Measurements from ENCODE around the gene CLMN.

CLMN gene

GRCh38 chr14:95282354-95282985 lies 37.2 kb downstream of the CLMN start:
- Histone ChIP-seq H3K4me1 (ENCODE audit: control insufficient read depth, insufficient read depth, low read length) (no peaks in the 10 kb centered on the region), H3K27ac (ENCODE audit: low read depth, low read length) (no peak overlapping the region), H3K36me3 (ENCODE audit: control insufficient read depth, insufficient read depth, low read length) (no peaks in the 10 kb centered on the region), H3K4me3 (ENCODE audit: low read length) (no peak overlapping the region), H3K9ac (ENCODE audit: low read length) (no peak overlapping the region), H3K27me3 (ENCODE audit: control insufficient read depth, insufficient read depth, low read length) (no peaks in the 10 kb centered on the region)

GRCh38 chr14:95281560-95282176 lies 38.0 kb downstream of the CLMN start:
- Histone ChIP-seq H3K4me3 (ENCODE audit: low read length) (no peak overlapping the region), H3K27ac (ENCODE audit: low read depth, low read length) (no peak overlapping the region), H3K9ac (ENCODE audit: low read length) (no peak overlapping the region), H3K4me1 (ENCODE audit: control insufficient read depth, insufficient read depth, low read length) (no peaks in the 10 kb centered on the region), H3K36me3 (ENCODE audit: control insufficient read depth, insufficient read depth, low read length) (no peaks in the 10 kb centered on the region), H3K27me3 (ENCODE audit: control insufficient read depth, insufficient read depth, low read length) (no peaks in the 10 kb centered on the region)

GRCh38 chr14:95275494-95275893 lies 44.2 kb downstream of the CLMN start:
- no peaks in the 10 kb centered on the region for H3K4me1 ChIP-seq (ENCODE audit: control insufficient read depth, insufficient read depth, low read length)
- H3K4me3 ChIP-seq (ENCODE audit: low read length): no peak overlapping the region
- H3K27ac ChIP-seq (ENCODE audit: low read depth, low read length): no peak overlapping the region
- no peaks in the 10 kb centered on the region for H3K27me3 ChIP-seq (ENCODE audit: control insufficient read depth, insufficient read depth, low read length)
- H3K36me3 ChIP-seq (ENCODE audit: control insufficient read depth, insufficient read depth, low read length): no peaks in the 10 kb centered on the region
- no peak overlapping the region for H3K9ac ChIP-seq (ENCODE audit: low read length)

- H3K4me1 ChIP-seq (ENCODE audit: control insufficient read depth, insufficient read depth, low read length): no peaks in the 10 kb centered on the region
- H3K4me3 ChIP-seq (ENCODE audit: low read length): no peak overlapping the region
- H3K9ac ChIP-seq (ENCODE audit: low read length): no peak overlapping the region
- H3K27me3 ChIP-seq (ENCODE audit: control insufficient read depth, insufficient read depth, low read length): no peaks in the 10 kb centered on the region
- H3K36me3 ChIP-seq (ENCODE audit: control insufficient read depth, insufficient read depth, low read length): no peaks in the 10 kb centered on the region
- H3K27ac ChIP-seq (ENCODE audit: low read depth, low read length): no peak overlapping the region
Observed at GRCh38 chr14:95274874-95275273, 44.8 kb downstream of the CLMN start.

GRCh38 chr14:95274279-95274678 lies 45.4 kb downstream of the CLMN start:
- H3K4me3 ChIP-seq (ENCODE audit: low read length): no peak overlapping the region
- H3K4me1 ChIP-seq (ENCODE audit: control insufficient read depth, insufficient read depth, low read length): no peaks in the 10 kb centered on the region
- no peaks in the 10 kb centered on the region for H3K36me3 ChIP-seq (ENCODE audit: control insufficient read depth, insufficient read depth, low read length)
- H3K27ac ChIP-seq (ENCODE audit: low read depth, low read length): no peak overlapping the region
- no peak overlapping the region for H3K9ac ChIP-seq (ENCODE audit: low read length)
- H3K27me3 ChIP-seq (ENCODE audit: control insufficient read depth, insufficient read depth, low read length): no peaks in the 10 kb centered on the region

- no peak overlapping the region for H3K9ac ChIP-seq (ENCODE audit: low read length)
- no peak overlapping the region for H3K27ac ChIP-seq (ENCODE audit: low read depth, low read length)
- no peaks in the 10 kb centered on the region for H3K36me3 ChIP-seq (ENCODE audit: control insufficient read depth, insufficient read depth, low read length)
- H3K27me3 ChIP-seq (ENCODE audit: control insufficient read depth, insufficient read depth, low read length): no peaks in the 10 kb centered on the region
- no peak overlapping the region for H3K4me3 ChIP-seq (ENCODE audit: low read length)
- no peaks in the 10 kb centered on the region for H3K4me1 ChIP-seq (ENCODE audit: control insufficient read depth, insufficient read depth, low read length)
Observed at GRCh38 chr14:95273001-95273978, 46.4 kb downstream of the CLMN start.

- Histone ChIP-seq H3K9ac (ENCODE audit: low read length) (no peak overlapping the region), H3K4me1 (ENCODE audit: control insufficient read depth, insufficient read depth, low read length) (no peaks in the 10 kb centered on the region), H3K4me3 (ENCODE audit: low read length) (no peak overlapping the region), H3K36me3 (ENCODE audit: control insufficient read depth, insufficient read depth, low read length) (no peaks in the 10 kb centered on the region), H3K27ac (ENCODE audit: low read depth, low read length) (no peak overlapping the region), H3K27me3 (ENCODE audit: control insufficient read depth, insufficient read depth, low read length) (no peaks in the 10 kb centered on the region)
Observed at GRCh38 chr14:95272057-95272456, 47.7 kb downstream of the CLMN start.

GRCh38 chr14:95270203-95270602 lies 49.5 kb downstream of the CLMN start:
- H3K27me3 ChIP-seq (ENCODE audit: control insufficient read depth, insufficient read depth, low read length): no peaks in the 10 kb centered on the region
- peaks cover 3% of the 10 kb centered on the region for H3K4me1 ChIP-seq (ENCODE audit: control insufficient read depth, insufficient read depth, low read length)
- H3K4me3 ChIP-seq (ENCODE audit: low read length): no peak overlapping the region
- H3K9ac ChIP-seq (ENCODE audit: low read length): no peak overlapping the region
- H3K27ac ChIP-seq (ENCODE audit: low read depth, low read length): no peak overlapping the region
- H3K36me3 ChIP-seq (ENCODE audit: control insufficient read depth, insufficient read depth, low read length): no peaks in the 10 kb centered on the region

GRCh38 chr14:95269493-95269892 lies 50.2 kb downstream of the CLMN start:
- H3K27me3 ChIP-seq (ENCODE audit: control insufficient read depth, insufficient read depth, low read length): no peaks in the 10 kb centered on the region
- H3K27ac ChIP-seq (ENCODE audit: low read depth, low read length): no peak overlapping the region
- H3K36me3 ChIP-seq (ENCODE audit: control insufficient read depth, insufficient read depth, low read length): no peaks in the 10 kb centered on the region
- peaks cover 4% of the 10 kb centered on the region for H3K4me1 ChIP-seq (ENCODE audit: control insufficient read depth, insufficient read depth, low read length)
- H3K9ac ChIP-seq (ENCODE audit: low read length): no peak overlapping the region
- H3K4me3 ChIP-seq (ENCODE audit: low read length): no peak overlapping the region

- H3K4me1 ChIP-seq (ENCODE audit: control insufficient read depth, insufficient read depth, low read length): peaks cover 4% of the 10 kb centered on the region
- H3K36me3 ChIP-seq (ENCODE audit: control insufficient read depth, insufficient read depth, low read length): no peaks in the 10 kb centered on the region
- no peaks in the 10 kb centered on the region for H3K27me3 ChIP-seq (ENCODE audit: control insufficient read depth, insufficient read depth, low read length)
- H3K27ac ChIP-seq (ENCODE audit: low read depth, low read length): no peak overlapping the region
- H3K9ac ChIP-seq (ENCODE audit: low read length): no peak overlapping the region
- no peak overlapping the region for H3K4me3 ChIP-seq (ENCODE audit: low read length)
Observed at GRCh38 chr14:95268350-95268749, 51.4 kb downstream of the CLMN start.

- Histone ChIP-seq H3K27ac (ENCODE audit: low read depth, low read length) (no peak overlapping the region), H3K4me1 (ENCODE audit: control insufficient read depth, insufficient read depth, low read length) (peaks cover 4% of the 10 kb centered on the region), H3K9ac (ENCODE audit: low read length) (no peak overlapping the region), H3K27me3 (ENCODE audit: control insufficient read depth, insufficient read depth, low read length) (no peaks in the 10 kb centered on the region), H3K36me3 (ENCODE audit: control insufficient read depth, insufficient read depth, low read length) (no peaks in the 10 kb centered on the region), H3K4me3 (ENCODE audit: low read length) (no peak overlapping the region)
Observed at GRCh38 chr14:95267306-95267705, 52.4 kb downstream of the CLMN start.
